GM21528 (cell line): Measurements from ENCODE around the gene AOPEP.

Source experiments
- ATAC-seq: cut with Tn5 transposase; IDR thresholded peaks from one replicate; pipeline ENCODE4 v1.9.1; 2021; ENCODE audit warnings: mild to moderate bottlenecking, moderate library complexity; ENCODE audit not compliant: unreplicated experiment, low FRiP score

Gene AOPEP

GRCh38 chr9:94979904-94980507 lies 253.5 kb downstream of the AOPEP start:
- no peak for ATAC-seq

GRCh38 chr9:94980947-94981722 lies 254.6 kb downstream of the AOPEP start:
- no peak for ATAC-seq

GRCh38 chr9:94981723-94982090 lies 255.2 kb downstream of the AOPEP start:
- no peak for ATAC-seq

- ATAC-seq: no peak
Measured at GRCh38 chr9:94982211-94982610, 255.7 kb downstream of the AOPEP start.

- no peak for ATAC-seq
Measured at GRCh38 chr9:94983552-94983951, 257.1 kb downstream of the AOPEP start.

GRCh38 chr9:94984891-94985476 lies 258.5 kb downstream of the AOPEP start:
- no peak for ATAC-seq

- no peak for ATAC-seq
Measured at GRCh38 chr9:94985649-94986048, 259.1 kb downstream of the AOPEP start.

GRCh38 chr9:94987731-94988130 lies 261.2 kb downstream of the AOPEP start:
- no peak for ATAC-seq

GRCh38 chr9:94990897-94991561 lies 264.5 kb downstream of the AOPEP start:
- ATAC-seq: no peak

- no peak for ATAC-seq
Measured at GRCh38 chr9:94991961-94992907, 265.7 kb downstream of the AOPEP start.

GRCh38 chr9:94993160-94993820 lies 266.8 kb downstream of the AOPEP start:
- ATAC-seq: no peak

GRCh38 chr9:94993821-94994165 lies 267.3 kb downstream of the AOPEP start:
- no peak for ATAC-seq

GRCh38 chr9:94995048-94995693 lies 268.7 kb downstream of the AOPEP start:
- no peak for ATAC-seq

GRCh38 chr9:94996641-94997040 lies 270.1 kb downstream of the AOPEP start:
- ATAC-seq: no peak

GRCh38 chr9:94997727-94998126 lies 271.2 kb downstream of the AOPEP start:
- ATAC-seq: no peak

- ATAC-seq: no peak
Measured at GRCh38 chr9:94999832-95000231, 273.3 kb downstream of the AOPEP start.

GRCh38 chr9:95000821-95001220 lies 274.3 kb downstream of the AOPEP start:
- no peak for ATAC-seq

- ATAC-seq: no peak
Measured at GRCh38 chr9:95001720-95002119, 275.2 kb downstream of the AOPEP start.

GRCh38 chr9:95003689-95004410 lies 277.4 kb downstream of the AOPEP start:
- ATAC-seq: no peak
